Smooth muscle cell of the brain vasculature (primary cell): Measurements from ENCODE around the gene TRIM64C.
"Not testable (repeated sequence)": the region's sequence is repeated elsewhere in the genome, so short reads cannot be mapped to it uniquely, and the experiment has no call there.

ENCODE experiments used
- DNase-seq: peaks from one replicate; pipeline ENCODE4 v3.0.0-alpha.2; 2012; ENCODE audit warnings: low read depth, low spot score

The TRIM64C gene, protein sequence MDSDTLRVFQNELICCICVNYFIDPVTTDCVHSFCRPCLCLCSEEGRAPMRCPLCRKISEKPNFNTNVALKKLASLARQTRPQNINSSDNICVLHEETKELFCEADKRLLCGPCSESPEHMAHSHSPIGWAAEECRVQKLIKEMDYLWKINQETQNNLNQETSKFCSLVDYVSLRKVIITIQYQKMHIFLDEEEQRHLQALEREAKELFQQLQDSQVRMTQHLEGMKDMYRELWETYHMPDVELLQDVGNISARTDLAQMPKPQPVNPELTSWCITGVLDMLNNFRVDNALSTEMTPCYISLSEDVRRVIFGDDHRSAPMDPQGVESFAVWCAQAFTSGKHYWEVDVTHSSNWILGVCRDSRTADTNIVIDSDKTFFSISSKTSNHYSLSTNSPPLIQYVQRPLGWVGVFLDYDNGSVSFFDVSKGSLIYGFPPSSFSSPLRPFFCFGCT

DNA sequence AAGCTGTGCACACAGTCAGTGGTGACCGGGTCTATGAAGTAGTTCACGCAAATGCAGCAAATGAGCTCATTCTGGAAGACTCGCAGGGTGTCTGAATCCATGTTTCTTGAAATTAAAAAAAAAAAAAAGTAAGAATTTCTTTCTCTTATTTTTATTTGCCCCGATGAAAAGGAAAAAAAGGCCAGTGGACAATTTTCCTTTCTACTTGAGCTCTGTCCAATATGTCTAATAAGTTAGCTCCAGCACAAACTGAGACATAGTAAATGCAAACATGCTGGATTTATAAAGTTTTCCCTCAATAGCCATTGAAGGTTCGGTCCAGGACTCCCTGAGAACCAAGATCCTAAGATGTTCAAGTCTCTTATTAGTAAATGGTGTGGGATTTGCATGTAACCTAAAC, at the start of gene TRIM64C:
Gene TRIM64C (minus strand): TSS at position 101 of the 400 bp plus-strand sequence. CDS start 0 bp downstream, at position 101.
- not testable (repeated sequence) for DNase-seq

DNA sequence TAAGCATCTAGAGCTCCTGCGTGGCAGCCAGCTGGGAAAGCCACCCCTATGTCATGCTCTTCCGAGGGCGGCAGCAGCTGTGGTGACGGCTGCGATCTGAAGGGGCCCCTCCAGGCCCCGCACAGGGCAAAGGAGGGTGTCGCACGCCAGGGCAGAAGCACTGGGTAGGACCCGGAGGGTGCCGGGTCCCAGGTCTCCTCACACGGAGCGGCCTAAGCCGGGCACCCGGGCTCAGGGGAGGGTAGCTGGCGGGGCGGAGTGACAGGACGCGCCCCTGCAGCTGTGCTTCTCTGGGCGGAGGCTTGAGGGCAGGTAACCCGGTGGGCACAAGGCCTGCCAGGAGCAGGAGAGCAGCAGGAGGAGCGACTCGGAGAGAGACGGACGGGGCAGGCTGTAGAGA, 43.4 kb upstream of the TRIM64C start:
- DNase-seq: not testable (repeated sequence)

DNA sequence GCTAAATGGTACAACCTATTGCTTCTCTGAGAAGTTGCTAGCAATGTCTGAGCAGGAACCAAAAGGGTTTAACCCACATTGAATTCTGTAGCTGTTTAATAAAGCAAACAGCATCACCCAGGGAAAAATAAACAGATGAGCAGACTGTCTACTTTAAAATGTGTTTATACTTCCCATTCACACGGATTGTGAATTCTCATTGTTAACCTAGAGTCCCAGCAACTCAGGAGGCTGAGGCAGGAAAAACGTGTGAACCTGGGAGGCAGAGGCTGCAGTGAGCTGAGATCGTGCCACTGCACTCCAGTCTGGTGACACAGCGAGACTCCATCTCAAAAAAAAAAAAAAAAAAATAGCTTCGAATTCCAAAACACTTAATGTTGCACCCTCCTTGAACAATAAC, 11.0 kb upstream of the TRIM64C start:
- DNase-seq: not testable (repeated sequence)

DNA sequence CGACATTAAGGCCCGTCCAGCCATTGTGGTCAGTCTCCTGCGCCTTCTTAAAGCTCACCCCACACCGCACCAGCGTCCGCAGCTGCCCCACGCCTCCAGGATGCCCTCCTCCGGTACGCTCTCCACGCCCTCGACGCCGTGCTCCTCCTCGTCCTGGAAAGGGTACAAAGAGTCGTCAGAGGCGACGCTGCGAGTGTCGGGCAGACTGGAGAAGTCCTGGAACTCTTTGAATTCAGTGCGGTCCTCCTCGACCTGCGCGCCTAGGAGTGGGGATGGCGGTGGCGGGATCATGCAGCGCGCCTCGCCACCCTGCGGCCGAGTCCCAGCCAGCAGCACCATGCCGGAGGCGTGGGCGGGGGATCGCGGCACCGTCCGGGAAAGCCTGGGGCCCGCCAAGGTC, 9.1 kb downstream of the TRIM64C start:
- not testable (repeated sequence) for DNase-seq

DNA sequence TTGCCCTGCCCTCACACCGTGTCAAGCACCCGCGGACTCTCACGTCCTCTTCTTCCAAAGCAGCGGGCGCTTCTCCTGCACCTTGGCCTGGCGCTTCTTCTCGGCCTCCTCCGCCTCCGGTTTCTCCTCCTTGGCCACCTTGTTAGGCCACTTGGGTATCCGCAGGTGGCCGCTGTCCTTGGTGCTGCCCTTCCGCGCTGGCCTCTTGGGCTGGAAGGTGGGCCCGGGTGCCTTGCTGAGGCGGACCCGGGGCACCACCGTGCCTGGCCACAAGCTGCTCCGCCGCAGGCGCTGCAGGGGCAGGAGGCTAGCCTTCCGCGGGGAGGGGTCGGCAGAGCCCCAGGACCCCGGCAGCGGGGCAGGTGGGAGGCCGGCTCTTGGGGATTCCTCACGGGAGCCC, 10.7 kb downstream of the TRIM64C start:
- not testable (repeated sequence) for DNase-seq

DNA sequence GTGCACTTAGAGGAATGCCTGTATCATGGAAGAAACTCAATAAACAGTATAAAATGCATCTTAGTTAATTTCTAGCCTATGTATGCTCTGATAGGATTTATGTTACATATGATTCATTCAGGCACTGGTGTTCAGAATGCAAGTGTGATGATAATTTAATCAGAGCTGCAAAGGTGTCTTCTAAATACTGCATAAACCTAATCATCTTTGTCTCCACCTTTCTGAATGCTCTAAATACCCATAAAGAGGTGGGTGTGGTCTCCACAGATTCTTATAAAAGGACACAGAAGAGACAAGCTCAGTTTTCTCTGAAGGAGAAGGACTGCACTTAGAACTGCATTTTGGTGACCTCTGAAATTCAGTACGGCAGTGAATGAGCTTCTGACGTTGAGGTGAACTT, 30.4 kb downstream of the TRIM64C start, which contains the start of gene TRIM49B:
Gene TRIM49B (plus strand): TSS at position 301 of the 400 bp plus-strand sequence. CDS start 2,777 bp downstream, outside the sequence.
- not testable (repeated sequence) for DNase-seq
